Measurements from ENCODE around the gene PGLYRP2.

The PGLYRP2 gene

GRCh38 chr19:15422296-15423075 lies 56.8 kb downstream of the PGLYRP2 start:
- no peak for DNase-seq

GRCh38 chr19:15421721-15422260 lies 57.5 kb downstream of the PGLYRP2 start:
- DNase-seq, result no peak

DNA sequence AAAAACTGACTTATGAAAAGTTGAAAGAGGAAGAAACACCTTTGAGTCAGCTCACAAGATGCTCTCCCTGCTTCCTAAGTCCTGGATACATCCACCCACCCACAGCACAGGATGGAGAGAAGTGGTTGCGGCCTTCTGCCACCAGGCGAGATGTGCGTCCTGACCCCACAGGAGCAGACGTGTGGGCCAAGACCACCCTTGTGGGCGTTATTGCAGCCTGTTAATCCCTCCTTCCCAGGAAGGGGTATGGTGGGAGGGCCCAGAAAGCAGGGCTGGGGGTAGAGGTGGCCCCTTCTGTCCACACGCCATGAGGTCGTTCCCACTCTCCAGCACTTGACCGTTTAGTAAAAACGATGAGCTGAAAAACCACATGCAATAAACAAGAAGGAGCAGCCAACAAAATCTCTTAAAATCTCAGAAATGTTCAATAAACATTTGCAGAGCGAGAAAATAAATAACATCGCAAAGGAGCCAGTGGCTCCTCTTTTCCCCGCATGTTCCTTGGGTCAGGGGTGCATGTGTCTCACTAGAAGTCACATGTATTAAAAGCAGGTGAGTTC lies 58.1 kb downstream of the PGLYRP2 start:
- no peak for DNase-seq

DNA sequence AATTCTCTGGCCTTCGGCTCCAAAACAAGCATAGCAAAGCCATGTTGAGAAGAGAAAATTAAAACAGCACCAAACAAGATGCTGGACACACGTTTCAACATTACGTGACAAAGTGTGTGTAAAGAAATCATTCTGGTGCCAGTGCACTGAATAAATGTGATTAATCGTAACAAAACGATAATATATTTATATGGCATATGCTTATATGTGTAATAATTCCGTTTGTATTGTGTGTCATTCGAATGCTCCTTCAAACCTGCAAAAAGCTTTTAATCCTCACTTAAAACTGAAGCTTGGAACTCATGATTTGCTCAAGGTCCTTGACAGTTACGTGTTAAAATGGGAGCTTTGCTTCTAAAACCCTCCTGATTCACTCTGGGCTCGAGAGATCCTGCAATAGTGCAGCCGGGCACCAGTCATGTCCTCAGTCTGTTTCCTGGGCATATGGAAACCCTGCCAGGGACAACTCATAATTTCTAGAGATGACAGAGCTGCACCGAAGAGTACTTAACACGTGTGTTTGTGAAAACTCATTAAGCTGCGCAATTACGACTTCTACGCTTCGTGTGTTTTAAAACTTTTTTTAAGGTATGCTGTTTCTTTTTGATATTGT lies 59.8 kb downstream of the PGLYRP2 start:
- DNase-seq, result no peak
